IPS-NIHi7 (cell line): ENCODE measurements around the gene HOXA3.

Experiments
- DNase-seq: peaks from one replicate; pipeline ENCODE4 v3.0.0; 2012; ENCODE audit warnings: mixed read lengths; ENCODE audit errors: extremely low spot score

HOXA3 gene

GRCh38 chr7:27115221-27116026 lies 37.0 kb downstream of the HOXA3 start:
- DNase-seq, result no peak

GRCh38 chr7:27114881-27115220 lies 37.5 kb downstream of the HOXA3 start:
- no peak for DNase-seq

GRCh38 chr7:27113991-27114769 lies 38.2 kb downstream of the HOXA3 start:
- DNase-seq, result no peak

GRCh38 chr7:27112955-27113949 lies 39.1 kb downstream of the HOXA3 start:
- DNase-seq, result no peak

GRCh38 chr7:27112361-27112760 lies 40.0 kb downstream of the HOXA3 start:
- DNase-seq, result no peak

- DNase-seq, result no peak
Observed at GRCh38 chr7:27111751-27112277, 40.6 kb downstream of the HOXA3 start.

GRCh38 chr7:27111042-27111750 lies 41.2 kb downstream of the HOXA3 start:
- DNase-seq, result no peak

GRCh38 chr7:27110186-27111031 lies 42.0 kb downstream of the HOXA3 start:
- DNase-seq, result peak; percentile 64

GRCh38 chr7:27109466-27110185 lies 42.8 kb downstream of the HOXA3 start:
- DNase-seq, result no peak

- DNase-seq, result peak; percentile 67
Observed at GRCh38 chr7:27108390-27109127, 43.8 kb downstream of the HOXA3 start.

- DNase-seq, result no peak
Observed at GRCh38 chr7:27107391-27108381, 44.7 kb downstream of the HOXA3 start.

GRCh38 chr7:27106901-27107240 lies 45.5 kb downstream of the HOXA3 start:
- DNase-seq, result no peak

GRCh38 chr7:27106181-27106900 lies 46.0 kb downstream of the HOXA3 start:
- DNase-seq, result peak; percentile 53

- DNase-seq, result no peak
Observed at GRCh38 chr7:27105301-27106031, 46.9 kb downstream of the HOXA3 start.

GRCh38 chr7:27104341-27105058 lies 47.9 kb downstream of the HOXA3 start:
- no peak for DNase-seq
